ENCODE results near the gene ZNF525. TPM values are rescaled to one million over a fixed set of nuclear protein-coding genes. Genes with fewer than 3 reads are reported as not detected.

ZNF525 gene
- total and polyA plus RNA-seq, 9 of the 15 experiments (the other 6 are each of a cell fraction or from before 2014, with no cell fraction given), result 1.5 to 12.0 (median 6.7) TPM

DNA sequence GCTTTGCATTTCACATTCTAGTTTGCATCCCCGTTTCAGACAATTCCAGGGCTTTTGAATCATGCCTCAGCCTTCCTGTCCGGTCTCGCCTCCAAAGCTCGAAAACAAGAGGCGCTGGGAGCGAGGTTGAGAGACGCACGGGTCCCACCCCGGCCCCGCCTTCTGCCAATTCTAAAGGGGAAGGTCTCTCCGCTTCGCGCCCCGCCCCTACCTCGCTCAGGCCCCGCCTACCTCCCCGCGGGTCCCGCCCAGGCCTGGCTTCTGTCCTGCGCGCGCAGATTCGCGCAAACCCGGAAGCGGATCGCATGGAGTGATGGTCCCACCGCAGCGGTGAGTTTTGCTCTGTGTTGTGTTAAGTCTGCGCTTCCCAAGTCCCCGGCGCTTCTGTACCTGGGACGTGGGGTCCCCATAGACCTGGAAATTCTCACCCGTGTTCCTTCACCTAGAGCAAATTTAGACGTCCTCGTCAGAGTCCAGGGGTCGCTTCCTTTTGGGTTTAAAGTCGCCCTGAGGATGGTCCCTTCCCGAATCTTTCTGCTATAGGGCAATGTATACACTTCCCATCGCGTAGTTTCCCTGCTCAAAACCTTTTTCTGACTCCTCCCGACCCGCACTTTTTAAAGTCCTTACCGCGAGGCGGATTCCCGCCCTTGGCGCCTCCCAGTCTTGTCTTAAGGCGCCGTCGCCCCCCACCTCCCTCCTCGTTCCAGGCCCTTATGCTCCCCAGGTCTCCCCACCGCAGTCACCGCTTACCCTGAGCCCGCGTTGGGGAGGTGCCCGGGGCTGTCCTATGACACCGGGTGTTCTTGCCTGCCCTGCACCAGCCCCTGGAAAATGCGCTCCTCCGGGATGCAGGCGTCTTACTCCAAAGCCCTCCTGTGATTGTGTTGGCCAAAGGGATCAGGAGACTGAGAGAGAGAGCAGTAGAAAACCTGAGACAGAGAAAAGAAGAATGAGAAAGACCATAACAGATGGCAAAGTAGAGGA is 31.7 kb upstream of the ZNF525 start, which contains the start of gene ZNF845 (continued):
- no peak for TF ChIP-seq ZC3H8 (IDR thresholded peaks at IDR 0.05)
- TF ChIP-seq HDAC6 (IDR thresholded peaks at IDR 0.05; ENCODE audit: low read depth, low read length), result no peak
- TF ChIP-seq, protein P1, sequence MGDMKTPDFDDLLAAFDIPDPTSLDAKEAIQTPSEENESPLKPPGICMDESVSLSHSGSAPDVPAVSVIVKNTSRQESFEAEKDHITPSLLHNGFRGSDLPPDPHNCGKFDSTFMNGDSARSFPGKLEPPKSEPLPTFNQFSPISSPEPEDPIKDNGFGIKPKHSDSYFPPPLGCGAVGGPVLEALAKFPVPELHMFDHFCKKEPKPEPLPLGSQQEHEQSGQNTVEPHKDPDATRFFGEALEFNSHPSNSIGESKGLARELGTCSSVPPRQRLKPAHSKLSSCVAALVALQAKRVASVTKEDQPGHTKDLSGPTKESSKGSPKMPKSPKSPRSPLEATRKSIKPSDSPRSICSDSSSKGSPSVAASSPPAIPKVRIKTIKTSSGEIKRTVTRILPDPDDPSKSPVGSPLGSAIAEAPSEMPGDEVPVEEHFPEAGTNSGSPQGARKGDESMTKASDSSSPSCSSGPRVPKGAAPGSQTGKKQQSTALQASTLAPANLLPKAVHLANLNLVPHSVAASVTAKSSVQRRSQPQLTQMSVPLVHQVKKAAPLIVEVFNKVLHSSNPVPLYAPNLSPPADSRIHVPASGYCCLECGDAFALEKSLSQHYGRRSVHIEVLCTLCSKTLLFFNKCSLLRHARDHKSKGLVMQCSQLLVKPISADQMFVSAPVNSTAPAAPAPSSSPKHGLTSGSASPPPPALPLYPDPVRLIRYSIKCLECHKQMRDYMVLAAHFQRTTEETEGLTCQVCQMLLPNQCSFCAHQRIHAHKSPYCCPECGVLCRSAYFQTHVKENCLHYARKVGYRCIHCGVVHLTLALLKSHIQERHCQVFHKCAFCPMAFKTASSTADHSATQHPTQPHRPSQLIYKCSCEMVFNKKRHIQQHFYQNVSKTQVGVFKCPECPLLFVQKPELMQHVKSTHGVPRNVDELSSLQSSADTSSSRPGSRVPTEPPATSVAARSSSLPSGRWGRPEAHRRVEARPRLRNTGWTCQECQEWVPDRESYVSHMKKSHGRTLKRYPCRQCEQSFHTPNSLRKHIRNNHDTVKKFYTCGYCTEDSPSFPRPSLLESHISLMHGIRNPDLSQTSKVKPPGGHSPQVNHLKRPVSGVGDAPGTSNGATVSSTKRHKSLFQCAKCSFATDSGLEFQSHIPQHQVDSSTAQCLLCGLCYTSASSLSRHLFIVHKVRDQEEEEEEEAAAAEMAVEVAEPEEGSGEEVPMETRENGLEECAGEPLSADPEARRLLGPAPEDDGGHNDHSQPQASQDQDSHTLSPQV (IDR thresholded peaks at IDR 0.05), result no peak
- peak; percentile 84 for TF ChIP-seq SUPT5H (IDR thresholded peaks at IDR 0.05)
- no peak for TF ChIP-seq TGIF2 (CRISPR knock-in tag; IDR thresholded peaks at IDR 0.05)
- TF ChIP-seq KHSRP (IDR thresholded peaks at IDR 0.05), result no peak
- TF ChIP-seq DMBX1 (CRISPR knock-in tag; IDR thresholded peaks at IDR 0.05; ENCODE audit: borderline replicate concordance), result no peak
- TF ChIP-seq RAD21 (CRISPR knock-in tag; conservative IDR thresholded peaks at IDR 0.05 in 1 of 2, IDR thresholded peaks at IDR 0.05 in 1 of 2), result no peak
- peak; percentile 73 for TF ChIP-seq KDM5B (IDR thresholded peaks at IDR 0.05; ENCODE audit: insufficient replicate concordance, low read depth, low read length)
- no peak for TF ChIP-seq MAFK (IDR thresholded peaks at IDR 0.05; ENCODE audit: low read length)
- no peak for TF ChIP-seq POU5F1 (IDR thresholded peaks at IDR 0.05; ENCODE audit: borderline replicate concordance, low read depth, low read length, partially characterized antibody)
- TF ChIP-seq ILF3 (IDR thresholded peaks at IDR 0.05; ENCODE audit: borderline replicate concordance), result no peak
- TF ChIP-seq MTA3 (IDR thresholded peaks at IDR 0.05; ENCODE audit: borderline replicate concordance), result no peak
- TF ChIP-seq, protein P2, sequence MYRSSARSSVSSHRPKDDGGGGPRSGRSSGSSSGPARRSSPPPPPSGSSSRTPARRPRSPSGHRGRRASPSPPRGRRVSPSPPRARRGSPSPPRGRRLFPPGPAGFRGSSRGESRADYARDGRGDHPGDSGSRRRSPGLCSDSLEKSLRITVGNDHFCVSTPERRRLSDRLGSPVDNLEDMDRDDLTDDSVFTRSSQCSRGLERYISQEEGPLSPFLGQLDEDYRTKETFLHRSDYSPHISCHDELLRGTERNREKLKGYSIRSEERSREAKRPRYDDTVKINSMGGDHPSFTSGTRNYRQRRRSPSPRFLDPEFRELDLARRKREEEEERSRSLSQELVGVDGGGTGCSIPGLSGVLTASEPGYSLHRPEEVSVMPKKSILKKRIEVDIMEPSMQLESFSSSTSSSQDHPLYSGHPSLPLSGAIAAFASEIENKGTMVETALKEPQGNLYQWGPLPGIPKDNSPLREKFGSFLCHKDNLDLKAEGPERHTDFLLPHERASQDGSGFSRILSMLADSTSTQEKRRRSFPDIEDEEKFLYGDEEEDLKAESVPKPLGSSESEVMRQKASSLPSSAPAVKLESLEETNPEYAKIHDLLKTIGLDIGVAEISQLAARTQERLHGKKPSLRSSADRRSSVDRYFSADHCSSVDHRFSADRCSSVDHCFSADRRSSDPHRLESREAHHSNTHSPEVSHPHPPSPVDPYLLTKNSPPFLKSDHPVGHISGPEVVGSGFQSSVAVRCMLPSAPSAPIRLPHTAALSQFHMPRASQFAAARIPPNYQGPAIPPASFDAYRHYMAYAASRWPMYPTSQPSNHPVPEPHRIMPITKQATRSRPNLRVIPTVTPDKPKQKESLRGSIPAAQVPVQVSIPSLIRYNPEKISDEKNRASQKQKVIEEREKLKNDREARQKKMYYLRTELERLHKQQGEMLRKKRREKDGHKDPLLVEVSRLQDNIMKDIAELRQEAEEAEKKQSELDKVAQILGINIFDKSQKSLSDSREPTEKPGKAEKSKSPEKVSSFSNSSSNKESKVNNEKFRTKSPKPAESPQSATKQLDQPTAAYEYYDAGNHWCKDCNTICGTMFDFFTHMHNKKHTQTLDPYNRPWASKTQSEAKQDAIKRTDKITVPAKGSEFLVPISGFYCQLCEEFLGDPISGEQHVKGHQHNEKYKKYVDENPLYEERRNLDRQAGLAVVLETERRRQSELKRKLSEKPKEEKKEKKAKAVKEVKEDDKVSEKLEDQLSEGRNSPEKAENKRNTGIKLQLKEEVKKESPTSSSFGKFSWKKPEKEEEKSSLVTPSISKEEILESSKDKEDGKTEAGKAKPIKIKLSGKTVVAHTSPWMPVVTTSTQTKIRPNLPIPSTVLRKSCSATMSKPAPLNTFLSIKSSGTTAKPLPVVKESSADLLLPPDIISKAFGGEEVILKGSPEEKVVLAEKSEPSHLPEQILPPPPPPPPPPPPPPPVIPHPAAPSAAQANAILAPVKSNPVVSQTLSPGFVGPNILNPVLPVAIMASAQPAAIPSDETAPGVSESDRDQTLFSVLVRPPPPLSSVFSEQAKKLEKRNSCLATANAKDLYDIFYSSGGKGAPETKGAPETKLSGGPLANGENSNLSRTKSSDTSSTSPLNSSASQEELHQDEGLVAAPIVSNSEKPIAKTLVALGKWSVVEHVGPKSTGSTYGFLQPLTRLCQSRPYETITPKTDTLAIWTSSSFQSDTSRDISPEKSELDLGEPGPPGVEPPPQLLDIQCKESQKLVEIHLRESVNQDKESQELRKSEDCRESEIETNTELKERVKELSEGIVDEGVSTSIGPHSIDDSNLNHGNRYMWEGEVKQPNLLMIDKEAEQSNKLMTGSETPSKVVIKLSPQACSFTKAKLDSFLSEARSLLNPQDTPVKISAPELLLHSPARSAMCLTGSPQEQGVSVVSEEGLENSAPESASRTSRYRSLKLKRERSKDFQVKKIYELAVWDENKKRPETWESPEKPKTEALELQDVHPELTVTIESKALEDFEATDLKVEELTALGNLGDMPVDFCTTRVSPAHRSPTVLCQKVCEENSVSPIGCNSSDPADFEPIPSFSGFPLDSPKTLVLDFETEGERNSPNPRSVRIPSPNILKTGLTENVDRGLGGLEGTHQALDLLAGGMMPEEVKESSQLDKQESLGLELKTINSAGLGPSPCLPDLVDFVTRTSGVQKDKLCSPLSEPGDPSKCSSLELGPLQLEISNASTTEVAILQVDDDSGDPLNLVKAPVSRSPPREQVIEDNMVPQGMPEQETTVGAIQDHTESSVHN (IDR thresholded peaks at IDR 0.05; ENCODE audit: borderline replicate concordance in 1 of 2, low read depth in 1 of 2), result no peak

All from K562 (cell line).